HK-2 (cell line): Measurements from ENCODE around the gene FCN1.
"Not testable (repeated sequence)": the region's sequence is repeated elsewhere in the genome, so short reads cannot be mapped to it uniquely, and the experiment has no call there.

ENCODE experiments used
- DNase-seq: peaks from one replicate; pipeline ENCODE4 v3.0.0-alpha.2; 2018; ENCODE audit not compliant: unreplicated experiment

The FCN1 gene

DNA sequence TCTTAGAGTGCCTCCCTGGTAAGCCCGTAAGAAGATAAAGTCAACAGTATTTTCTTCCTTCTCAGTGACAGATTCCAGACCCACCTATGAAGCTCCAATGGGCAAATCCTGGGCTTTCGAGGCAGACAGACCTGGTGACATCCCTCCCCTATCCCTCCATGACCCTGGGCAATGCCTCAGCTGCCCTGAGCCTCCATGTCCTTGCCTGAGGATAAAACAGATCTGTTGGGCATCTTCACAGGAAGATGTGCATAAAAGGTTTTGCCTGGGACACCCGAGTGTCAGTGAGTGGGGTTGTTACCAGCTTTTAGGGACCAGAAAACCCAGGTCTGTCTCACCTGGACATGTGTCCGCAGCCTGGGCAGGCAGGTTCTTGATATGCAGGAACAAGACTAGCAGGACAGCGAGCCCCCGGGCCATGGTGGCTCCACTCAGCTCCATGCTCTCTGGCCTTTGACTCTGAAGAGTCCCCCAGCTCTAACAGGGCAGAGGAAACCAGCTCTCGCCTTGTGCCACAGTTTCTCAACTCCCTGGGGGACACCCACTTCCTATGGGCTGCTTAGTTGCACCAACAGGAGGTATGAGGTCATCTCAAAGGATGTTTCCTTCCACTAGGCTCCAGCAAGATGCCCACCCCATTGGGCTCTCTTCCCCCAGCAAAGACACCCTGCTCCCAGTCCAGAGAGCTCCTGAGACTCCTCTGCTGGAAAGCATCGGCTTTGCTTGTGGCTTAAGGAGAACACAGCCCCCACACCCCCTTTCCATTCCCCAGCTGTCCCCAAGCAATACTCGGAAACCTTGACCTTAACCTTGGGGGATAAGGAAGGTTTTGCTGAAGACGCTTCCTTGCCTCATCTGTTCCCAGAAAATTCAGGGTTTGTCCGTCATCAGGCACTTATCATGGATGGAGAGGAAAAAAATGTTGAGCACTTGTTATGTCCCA, at the start of gene FCN1:
TSS of gene FCN1 (minus strand) at position 482 of the 943 bp plus-strand sequence. CDS start at position 441, 41 bp downstream.
- no peak for DNase-seq

DNA sequence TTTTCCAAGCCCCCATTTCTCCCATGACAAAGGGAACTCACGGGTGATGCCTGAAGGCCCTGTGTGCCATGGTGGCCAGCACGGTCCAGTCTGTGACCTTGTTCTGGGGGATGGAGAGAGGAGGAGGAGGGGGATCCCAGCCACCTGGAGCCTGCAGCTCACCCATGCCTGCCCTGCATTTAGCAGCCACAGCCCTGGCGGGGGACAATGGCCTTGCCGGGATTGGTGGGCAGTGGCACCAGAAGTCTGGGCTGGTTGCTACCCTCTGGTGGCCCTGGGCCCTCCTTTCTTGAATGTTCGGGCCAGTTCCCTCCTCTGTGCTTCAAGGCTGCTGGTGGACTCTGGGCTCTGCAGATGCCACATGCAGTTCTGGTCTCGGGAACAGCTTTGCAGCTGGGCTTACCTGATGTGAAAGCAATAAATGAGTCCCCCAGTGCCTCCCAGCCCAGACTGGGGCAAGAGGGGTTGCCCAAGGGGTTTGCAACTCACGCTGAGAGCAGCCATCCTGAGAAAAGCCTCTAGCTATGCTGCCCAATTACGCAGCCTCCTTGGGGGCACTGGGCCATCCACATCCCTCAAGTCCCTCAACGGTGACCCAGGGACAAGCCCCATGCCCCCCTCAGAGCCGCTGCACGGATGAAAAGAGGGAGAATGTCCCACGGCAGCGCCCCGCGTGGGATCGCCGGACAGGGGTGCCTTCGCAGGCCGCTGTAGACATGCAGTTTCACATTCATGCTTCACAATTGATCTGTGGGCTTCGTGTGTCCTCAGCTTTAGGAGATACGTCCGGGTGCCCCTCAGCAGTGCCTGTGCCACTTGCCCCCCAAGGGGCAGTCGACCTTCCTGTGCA, 49.2 kb upstream of the FCN1 start:
- DNase-seq = no peak

DNA sequence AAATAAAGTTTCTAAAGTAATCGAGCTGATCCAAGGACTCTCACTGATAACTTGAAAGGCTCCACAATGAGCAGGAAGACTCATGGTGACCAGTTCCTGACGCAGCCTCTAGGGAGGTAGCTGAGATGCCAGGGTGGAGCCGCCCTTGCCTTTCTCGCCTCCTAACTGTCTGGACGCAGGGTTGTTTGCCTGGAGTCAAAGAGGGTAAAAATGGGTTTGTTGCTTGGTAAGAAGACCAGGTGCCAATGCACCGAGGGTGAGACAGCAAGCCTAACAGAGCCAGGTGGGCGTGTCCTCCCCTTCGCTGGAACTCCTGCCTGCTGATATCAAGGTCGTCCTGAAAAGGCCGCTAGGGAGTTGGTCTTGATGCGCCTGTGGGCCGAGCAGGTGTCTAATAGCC, 48.6 kb upstream of the FCN1 start:
- DNase-seq = no peak

DNA sequence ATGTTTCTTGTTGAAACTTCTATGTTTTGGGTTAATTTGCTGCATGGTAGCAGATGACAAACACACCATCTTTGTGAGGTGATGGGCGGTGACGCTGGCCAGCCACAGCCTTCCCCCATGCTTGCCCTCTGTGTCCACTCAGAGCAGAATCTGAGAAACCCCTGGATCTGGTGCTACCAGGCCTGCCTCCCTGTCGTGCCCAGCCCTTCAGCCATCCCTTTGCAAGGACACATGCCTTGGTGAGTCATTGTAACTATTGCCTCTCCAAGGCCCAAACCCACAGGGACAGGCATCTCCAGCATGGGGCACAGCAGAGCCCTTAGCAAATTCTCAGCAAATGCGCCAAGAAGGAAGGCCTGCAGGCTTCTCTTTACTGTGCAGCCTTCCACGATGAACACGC, 48.1 kb upstream of the FCN1 start:
- DNase-seq = no peak

DNA sequence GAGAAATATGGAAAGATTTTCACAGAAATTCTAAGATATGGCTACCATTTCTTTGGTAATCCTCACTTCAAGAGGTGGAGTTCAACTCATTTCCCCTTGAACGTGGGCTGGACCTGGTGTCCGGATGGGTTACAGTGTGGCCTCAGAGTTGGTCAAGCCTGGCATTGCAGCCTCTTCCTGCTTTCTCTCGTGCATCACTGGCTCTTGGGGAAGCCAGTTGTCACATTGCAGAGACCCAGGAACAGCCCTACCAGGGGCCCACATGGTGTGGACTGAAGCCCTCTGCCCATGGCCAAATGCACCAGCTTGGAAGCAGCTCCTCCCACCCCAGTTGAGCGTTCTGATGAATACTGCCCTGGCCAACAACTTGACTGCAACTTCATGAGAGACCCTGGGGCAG, 47.7 kb upstream of the FCN1 start:
- no peak for DNase-seq

DNA sequence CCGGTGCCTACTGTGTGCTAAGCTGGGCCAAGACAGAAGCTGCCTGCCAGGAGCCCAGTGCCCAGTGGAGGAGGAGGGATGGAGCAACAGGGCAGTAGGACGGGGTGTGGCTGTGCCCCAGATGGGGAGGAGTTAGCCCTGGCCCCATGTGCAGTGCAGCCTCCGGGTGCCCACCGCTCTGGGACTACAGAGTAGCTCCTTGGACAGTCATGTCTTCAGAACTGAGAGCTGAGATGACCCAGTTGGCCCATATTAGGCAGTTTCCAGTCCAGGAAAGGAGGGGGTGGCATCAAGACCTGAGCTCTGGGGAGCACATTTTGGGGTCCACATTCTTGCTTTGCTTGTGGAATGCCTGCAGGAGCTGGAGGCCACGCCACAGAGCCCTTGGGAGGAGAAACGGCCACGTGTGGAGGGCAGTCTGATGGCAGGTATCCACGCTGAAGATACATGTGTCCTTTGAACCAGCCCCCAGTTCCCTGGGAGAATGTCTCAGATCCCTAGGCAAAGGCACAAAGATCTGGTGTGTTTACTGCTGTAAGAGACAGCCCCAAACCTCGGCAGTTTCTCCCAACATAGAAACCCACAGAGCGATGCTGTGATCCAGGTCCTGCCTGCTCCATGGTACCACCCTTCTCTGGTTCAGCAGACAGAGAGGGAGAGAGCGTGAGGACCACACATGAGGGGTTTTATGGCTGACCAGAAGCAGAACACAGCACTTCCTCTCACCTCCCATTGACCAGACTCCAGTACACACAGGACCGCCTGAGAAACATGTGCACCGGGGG, 46.8 kb upstream of the FCN1 start:
- no peak for DNase-seq

DNA sequence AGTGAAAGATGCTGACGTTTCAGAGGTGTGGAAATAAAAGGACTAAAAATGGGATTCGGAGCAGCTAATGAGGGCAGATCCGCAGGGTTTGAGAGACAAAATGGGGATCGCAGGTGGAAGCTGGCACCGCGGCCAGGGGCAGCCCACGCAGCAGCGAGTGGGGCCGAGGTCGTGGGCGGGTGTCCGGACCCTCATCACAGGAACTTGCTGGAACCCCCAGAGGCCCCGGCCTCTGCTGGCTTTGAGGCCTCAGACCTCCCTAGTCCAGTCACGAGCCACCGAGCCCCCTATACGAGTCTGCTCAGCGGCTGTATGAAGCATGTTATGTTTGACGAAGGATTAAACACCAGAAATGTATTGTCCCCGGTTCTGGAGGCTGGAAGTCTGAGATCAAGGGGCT, 45.8 kb upstream of the FCN1 start:
- no peak for DNase-seq

DNA sequence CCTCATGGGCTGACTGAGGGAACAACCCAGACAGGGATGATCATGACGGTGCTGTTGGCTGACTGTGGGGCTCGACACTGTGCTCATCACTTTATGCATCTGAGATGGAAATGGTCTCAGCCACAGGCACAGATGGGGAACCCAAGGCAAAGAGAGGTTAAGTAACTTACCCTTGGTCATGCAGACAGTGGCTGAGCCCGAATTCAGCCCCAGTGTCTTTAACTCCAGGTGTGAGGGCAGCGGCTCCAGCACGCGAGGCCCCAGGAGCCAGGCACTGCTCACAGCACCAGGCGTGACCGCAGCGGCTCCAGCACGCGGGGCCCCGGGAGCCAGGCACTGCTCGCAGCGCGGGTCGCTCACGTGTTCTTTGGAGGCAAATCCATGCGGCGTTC, 45.3 kb upstream of the FCN1 start:
- DNase-seq = no peak

DNA sequence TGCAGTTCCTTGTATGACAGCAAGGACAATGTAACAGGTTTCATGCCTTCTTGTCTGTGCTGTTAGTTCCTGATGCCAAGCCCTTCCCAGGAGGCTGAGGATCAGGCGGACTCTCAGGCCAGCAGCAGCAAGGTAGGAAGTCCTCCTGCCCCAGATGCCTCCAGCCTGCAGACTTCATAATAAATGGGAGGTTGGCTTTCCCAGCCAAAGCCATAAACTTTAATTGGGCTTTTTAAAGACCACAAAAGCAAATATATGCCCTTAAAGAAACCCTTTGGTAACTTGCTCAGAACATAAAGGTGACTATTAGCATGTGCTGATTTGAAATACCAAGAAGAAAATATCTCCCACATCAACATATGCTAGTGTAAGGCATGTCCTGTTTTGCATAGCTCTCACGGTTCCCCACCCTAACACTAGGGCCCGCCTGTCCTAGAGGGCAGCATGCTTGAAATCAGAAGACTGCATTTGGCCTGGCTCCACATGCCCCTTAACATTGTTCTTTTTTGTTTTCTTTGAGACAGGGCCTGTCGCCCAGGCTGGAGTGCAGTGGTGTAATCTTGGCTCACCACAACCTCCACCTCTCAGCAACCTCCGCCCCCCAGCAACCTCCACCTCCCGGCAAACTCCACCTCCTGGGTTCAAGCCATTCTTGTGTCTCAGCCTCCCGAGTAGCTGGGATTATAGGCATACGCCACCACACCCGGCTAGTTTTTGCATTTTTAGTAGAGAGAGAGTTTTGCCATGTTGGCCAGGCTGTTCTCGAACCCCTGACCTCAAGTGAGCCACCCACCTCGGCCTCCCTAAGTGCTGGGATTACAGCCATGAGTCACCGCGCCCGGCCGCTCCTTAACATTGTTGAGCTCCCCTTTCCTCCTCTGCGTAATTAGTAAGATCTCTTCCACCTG, 44.6 kb upstream of the FCN1 start:
- no peak for DNase-seq

DNA sequence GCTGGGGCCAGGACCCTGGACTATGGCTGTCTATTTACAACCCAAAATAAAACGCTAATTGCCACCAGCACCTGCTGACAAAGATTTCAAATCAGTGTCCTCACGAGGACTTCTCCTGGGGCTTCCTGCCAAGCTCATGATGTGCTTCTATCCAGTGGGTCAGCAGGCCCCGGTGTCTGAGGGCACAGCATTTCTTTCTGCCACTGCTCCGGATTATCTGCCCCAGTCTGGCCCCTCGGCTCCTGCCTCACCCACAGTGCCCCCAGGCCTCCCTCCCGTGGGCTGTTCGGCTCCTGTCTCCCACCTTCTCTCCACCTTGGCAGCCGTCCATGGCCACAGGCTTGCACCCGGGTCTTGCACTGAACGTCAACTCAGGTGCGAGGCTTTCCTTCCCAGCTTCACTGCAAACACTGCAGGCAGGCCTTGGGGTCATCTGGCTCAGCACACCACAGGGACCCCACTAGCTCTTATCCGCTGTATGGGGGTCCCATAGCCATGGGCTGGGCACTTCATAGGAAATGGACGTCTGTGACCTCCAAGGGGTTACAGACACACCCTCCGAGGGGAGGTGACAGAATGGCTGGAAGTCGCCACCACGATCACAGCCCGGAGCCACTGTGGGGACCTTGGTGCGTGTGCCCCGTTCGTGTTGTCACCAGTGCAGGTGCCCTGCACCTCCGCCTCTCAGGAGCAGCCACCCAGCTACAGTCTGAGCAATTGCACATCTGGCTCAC, 43.8 kb upstream of the FCN1 start:
- DNase-seq = no peak

DNA sequence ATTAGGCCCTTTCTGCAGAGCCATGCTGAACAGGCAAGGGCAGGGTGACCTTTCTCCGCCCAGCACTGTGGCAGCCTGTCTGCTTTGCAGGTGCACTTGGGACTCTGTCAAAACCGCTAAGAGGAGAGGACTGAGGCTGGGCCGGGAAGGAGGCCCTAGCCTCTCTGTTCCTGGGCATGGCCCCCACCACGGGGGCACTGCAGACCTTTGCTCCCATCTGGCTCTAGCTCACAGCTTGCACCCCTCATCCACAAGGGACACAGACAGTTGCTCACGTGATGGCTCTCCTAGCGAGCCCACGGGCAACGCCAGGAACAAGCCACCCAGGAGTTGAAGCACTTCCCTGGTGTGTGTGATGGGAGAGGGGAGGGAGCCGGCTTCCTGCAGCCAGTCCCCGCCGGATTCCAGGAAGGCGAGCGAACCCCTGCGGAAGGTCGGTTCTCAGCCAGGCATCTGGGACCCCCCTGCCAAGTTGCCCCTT, 43.0 kb upstream of the FCN1 start:
- DNase-seq = no peak

DNA sequence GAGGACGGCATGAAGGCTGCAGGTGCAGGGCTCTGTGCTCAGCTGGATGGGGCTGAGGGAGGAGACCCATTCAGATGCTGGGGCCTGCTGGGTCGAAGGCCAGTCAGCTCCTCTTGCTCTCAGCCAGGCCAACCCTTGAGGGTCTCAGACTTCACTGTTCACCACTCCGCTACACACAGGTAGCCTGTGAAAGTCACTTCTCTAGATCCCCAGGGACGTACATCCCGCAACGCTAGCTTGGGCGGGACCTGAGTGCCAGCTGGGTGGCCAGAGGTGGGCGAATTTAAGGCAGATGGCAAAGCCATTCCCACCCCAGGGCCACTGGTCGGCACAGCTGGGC, 42.2 kb upstream of the FCN1 start:
- no peak for DNase-seq

DNA sequence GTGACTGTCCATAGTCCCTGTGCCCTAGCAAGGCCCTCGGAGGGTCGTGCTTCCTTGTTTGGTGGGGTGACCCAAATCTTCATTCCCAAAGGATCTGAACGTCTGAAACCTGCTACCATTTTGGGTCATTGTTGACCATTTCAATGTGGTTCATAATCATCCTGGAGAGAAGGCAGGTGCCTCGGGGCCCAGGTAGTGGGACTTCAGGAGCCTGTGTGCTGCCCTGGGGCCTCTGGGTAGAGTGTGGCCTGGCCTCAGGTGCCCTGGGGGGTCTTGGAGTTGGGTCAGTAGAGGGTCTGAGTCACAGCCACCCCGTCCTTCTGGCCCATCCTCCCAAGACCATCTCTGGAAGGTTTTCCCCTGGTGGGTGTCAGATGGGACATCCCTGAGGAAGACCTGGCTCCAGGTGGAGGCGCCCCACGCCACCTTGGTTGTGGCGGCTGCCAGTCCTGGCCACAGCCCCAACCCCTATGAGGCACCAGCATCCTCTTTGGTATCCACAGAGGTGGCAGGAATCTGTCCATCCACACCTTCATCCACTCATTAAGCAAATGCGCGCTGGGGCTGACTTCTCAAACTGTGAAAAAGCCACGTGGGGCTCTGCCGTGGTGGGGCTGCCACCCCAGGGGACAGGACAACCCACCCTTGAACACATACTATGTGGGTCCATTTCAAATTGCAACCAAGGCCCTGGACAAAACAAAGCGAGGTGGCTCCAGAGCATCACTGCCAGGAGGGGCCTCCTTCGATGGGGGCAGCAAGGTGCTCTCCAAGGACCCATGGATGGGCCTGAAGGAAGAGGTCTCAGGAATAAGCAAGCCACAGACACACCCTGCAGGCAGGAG, 41.6 kb upstream of the FCN1 start:
- DNase-seq = no peak

DNA sequence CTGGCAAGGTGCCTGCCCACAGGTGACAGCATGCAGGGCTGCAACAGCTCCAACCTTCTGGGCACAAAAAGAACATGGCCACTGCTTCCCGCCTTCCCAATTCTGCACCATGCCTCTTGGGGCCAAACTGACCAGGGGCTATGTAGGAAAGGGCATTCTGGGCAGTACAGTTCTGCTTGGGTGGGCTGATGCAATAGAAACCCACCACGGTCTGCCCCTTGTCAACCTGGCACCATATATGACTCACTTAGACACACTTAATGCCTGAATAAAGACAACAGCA, 40.2 kb upstream of the FCN1 start:
- DNase-seq = no peak

DNA sequence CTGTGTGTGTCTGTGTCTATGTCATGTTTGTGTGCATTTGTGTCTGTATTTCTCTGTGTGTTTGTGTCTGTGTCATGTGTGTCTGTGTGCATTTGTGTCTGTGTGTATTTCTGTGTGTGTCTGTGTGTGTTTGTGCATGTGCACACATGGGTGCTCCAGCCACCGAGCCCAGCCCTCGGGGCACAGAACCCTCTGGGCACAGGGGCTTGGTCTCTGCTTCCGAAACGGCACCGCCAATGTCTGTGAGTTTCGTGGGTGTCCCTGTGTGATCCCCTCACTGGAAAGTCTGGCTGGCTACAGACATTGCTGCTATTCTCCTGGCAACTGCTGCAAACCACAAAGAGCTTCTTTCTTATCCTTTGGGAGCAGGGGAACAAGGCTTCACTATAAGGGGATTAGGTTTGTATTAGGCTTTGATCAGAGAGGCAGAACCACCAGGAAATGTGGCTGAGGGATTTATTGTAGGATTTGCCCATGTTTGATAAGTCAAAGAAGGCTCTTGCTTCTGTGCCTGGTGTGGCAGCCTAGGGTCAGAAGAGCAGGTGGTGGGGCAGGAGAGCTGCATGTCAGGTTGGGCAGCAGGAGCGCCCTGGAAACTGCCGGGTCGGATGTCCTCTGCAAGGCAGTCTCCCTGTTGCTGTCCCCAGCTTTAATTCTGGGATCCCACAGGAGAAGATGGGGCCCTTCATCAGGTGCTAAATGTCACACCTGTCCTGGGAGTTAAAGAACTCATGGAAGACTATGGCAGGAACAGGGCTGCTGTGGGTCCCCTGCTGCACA, 39.6 kb upstream of the FCN1 start:
- DNase-seq = no peak

DNA sequence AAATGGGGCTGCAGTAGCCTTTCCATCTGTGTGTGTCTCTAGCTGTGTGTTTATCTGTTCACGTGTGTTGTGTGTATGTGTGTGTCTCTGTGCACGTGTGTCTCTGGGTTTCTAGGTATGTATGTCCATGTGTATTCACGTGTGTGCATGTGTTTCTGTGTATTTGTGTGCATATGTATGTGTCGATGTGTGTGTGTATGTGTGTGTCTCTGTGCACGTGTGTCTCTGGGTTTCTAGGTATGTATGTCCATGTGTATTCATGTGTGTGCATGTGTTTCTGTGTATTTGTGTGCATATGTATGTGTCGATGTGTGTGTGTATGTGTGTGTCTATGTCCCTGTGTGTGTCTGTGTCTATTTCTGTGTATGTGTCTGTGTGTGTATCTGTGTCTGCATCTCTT, 38.7 kb upstream of the FCN1 start:
- not testable (repeated sequence) for DNase-seq

DNA sequence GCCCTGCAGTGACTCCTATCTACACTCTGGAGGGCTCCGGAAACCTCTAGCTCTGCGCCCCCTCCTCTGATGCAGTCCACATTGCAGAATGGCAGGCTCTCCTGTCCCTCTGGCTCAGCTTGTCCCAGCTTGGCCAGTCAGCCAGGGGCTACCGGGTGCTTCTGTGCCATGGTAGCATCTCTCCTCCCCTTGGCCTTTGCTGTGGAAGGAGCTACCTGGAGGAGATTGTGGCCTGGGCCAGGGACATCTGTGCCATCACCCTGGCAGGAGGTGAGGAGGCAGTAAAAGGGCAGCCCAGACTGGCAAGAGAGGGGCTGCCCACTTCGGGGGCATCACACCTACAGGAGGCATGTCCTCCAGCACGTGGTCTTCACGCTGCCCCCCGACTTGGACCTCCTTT, 38.1 kb upstream of the FCN1 start:
- DNase-seq = no peak

DNA sequence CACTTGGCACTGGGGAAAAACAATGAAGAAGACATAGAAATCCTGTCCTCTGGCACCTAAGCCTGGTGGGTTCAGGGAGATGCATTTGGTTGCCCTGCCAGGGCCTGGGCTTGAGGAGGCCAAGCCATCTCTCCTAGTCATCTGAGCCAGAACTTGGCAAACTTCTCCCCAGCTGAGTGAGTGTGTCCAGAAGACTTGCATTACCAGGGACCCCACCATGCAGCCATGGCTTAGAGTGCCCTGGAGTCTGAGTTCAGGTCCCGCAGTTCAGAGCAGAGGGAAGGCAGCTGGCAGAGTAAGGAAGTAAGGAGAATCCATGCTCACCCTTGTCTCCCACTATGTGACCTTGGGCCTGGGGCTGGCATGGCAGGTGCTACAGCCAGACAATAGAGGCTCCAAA, 37.4 kb upstream of the FCN1 start:
- DNase-seq = no peak

DNA sequence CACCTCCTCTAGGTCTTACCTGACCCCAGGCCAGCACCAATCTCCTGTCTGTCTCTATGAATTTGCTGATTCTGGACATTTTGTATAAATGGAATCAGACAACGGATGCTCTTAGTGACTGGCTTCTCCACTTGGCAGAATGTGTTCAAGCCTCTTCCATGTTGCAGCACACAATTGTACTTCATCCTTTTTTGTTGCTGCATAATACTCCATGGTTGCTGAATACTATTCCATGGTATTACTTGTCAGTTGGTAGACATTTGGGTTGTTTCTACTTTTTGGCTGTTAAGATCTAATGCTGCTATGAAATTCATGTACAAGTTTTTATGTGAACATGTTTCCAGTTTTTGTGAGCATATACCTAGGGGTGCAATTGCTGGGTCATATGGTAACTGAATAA, 34.3 kb upstream of the FCN1 start:
- DNase-seq = no peak
